Femur (tissue), 1 donor: ENCODE results near the gene PRM3.

ENCODE experiments used
- DNase-seq: peaks from one replicate; pipeline ENCODE4 v3.0.0-alpha.2; 2017

PRM3 gene

GRCh38 chr16:11280616-11281522, 7.4 kb upstream of the PRM3 start, which contains the start of gene PRM1:
Gene PRM1, minus strand, starts transcription at chr16:11281330. Its CDS starts 92 bp downstream, at chr16:11281238.
- DNase-seq = no peak

DNA sequence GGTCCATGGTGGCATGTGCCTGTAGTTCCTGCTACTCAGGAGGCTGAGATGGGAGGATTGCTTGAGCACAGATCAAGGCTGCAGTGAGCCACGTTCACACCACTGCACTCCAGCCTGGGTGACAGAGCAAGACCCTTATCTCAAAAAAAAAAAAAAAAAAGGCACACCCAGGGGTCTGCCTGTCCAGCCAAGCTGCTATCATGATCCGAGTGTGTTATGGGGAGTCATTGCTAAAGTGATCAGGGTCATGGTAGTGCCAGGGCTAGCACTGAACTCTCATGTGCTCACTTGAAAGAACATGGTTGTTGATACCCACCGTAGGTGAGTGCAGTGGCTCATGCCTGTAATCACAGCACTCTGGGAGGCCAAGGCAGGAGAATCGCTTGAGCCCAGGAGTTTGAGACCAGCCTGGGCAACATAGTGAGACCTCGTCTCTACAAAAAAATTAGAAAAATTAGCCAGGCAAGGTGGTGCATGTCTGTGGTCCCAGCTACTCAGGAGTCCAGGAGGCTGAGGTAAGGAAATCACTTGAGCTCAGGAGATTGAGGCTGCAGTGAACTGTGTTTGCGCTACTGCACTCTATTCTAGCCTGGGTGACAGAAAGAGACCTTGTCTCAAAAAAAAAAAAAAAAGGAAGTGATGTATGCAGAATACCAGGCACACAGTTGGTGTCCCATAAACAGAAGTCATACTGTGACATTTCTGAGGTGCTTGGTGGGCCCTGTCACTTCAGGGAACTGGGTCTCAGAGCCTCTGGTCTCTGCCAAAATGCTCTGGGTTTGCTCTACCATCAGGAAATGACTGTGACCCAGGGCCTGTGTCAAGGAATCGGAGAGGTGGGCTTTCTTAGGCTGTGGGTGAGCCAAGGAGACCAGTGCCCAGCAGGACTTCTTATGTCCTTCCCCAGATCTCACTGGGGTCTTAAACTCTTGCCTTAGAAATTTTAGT, 5.5 kb upstream of the PRM3 start:
- DNase-seq = no peak

- DNase-seq = no peak
These were observed 4.3 kb upstream of the PRM3 start for GRCh38 chr16:11277607-11278337.

DNA sequence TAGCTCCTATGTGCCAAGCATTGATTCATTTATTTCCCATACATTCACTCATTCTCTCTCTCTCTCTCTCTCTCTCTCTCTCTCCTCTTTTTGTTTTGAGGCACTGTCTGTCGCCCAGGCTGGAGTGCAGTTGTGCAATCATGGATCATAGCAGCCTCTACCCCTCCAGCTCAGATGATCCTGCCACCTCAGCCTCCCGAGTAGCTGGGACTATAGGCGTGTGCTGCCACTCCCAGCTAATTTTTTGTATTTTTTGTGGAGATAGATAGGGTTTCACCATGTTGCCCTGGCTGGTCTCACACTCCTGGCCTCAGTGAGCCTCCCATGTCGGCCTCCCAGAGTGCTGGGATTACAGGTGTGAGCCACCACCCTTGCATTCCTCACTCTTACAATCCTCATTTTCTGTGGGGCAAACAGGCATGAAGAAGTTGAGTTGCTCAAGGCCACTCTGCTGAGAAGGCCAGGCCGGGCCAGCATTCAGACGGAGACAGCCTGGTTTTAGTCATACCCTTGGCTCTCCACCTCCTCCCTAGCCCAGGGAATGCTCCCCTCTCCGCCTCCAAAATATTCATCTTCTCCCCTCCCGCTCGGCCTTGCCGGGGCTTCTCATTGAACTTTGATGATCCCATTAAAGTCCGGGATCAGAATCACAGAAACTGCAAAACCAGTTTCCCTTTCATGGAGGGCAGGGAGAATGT, 3.6 kb upstream of the PRM3 start:
- DNase-seq = no peak

DNA sequence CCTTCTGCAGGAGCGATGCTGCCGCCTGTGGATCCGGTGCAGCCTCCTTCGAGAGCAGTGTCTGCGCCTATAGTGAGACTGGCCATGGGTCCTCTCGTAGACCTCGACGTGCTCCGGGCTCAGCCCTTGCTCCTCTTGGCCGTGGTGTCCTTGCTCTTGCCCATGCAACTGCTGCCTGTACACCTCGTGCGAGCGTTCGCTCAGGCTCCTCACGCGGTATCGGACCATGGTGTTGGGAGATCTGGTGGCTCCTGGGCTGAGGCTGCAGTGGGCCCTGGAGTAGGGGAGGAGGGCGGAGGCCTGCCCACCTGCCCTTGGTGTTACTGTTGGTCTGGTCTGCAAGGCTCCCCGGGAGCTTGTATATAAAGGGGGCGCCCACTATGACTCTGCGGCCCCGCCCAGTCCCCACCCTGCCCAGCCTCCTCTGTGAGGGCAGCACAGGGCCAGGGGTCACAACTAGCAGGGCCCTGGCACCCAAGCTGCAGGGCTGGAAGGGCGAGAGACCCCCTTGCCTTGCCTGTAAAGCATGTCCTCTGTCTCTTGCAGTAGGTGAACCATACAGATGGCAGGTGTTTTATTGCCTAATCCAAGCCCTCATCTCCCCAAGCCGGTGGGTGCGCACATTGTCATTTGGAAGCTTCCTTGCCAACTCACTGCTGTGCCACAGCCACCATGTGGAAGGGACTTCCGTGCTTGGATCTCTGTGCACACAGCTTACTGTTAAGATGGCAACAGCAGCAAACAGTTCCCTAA, 2.9 kb upstream of the PRM3 start, which contains the start of gene PRM2:
Gene PRM2 (minus strand): TSS at position 338 of the 753 bp plus-strand sequence. CDS start 110 bp downstream, at position 228.
- DNase-seq = no peak

- DNase-seq = no peak
These were observed 1.5 kb upstream of the PRM3 start for GRCh38 chr16:11274964-11275363.

GRCh38 chr16:11273721-11274324, 394 bp upstream of the PRM3 start:
- no peak for DNase-seq

DNA sequence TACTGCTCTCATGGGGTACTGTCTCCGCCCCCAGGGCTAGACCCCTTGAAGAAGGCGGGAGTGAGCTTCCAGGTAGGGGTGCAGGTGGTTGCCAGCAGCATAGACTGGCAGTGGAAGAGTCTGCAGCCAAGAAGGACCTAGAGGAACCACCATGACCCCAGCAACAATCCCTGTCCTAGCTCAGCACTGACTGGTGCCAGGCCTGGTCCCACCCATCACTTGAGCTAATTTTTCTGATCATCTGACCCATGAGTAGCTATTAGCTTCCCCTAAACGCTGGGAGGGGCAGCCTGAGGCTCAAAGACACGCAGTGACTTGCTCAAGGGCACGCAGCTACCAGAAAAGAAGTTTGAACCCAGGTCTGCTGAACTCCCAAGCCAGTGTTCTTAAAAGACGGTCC, 945 bp downstream of the PRM3 start:
- DNase-seq = no peak

DNA sequence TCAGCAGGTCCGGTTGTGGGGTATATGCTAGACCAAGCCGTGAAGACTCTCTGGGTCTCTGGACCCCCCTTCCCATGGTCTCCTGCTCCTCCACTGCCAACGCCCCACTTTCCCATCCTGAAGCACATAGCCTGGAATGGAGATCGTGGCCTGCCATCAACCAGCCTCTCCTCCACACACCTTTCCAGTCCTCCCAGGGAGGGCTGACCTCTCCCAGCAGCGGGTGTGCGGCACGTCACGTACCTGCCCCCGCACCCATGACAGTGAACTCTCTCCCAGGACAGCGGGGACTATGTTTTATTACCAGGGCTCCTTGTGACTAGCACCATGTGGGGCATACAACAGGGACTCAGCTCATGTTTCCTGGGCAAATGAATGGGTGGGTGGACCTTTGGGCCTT, 1.8 kb downstream of the PRM3 start:
- no peak for DNase-seq

- DNase-seq = no peak
These were observed 2.7 kb downstream of the PRM3 start for GRCh38 chr16:11270602-11271162.

- DNase-seq = no peak
These were observed 4.5 kb downstream of the PRM3 start, which contains the start of gene TNP2 for GRCh38 chr16:11268921-11269375. Gene TNP2, minus strand, starts transcription at chr16:11269325. Its CDS starts 63 bp downstream, at chr16:11269262.

DNA sequence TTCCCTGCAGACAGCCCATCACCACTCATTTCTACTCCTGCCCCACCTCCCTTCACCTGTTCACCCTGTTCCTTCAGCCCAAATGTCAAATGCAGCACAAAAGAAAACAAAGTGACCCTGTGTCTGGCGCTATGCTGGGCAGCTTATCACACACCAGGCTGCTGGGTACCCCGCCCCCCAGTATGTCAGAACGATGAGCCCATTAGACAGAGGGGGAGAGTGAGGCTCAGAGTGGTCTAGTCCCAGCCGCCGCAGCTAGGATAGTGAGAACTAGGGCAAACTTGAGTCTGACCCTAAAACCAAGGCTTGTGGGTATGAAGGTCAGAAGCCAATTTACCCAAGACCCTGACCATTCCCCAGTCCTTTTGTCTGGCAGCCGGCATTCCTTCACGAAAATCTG, 8.3 kb downstream of the PRM3 start:
- DNase-seq = no peak

DNA sequence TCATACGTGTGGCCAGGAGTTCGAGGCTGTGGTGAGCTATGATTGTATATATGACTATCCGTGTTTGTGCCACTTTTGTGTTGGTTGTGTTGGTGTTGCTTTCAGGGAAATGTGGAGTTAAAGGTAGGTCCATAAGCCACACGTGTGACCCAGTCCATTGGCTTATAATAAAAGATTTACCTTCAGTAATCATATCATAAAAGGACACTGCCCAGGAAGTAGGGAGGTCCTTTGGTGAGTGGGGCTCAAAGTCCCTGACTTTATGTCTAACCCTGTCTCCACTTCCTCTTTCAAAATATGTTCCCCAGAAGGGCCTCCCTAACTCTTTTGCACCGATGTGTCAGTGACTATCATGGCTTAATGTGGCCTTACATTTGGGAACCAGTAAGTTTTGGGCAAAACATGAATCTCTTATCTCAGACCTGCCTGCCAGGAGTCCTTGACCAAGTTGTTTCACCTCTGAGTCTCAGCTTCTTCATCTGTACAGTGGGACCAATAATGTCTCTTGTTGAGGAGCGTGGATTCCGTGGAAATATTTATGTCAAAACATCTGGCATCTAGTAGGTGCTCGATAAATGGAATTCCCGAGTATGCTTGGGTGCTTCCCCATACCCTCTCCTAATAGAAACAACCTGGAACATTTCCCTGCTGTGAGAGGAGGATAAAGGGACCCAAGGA, 9.1 kb downstream of the PRM3 start:
- no peak for DNase-seq

GRCh38 chr16:11263737-11264136, 9.7 kb downstream of the PRM3 start:
- no peak for DNase-seq

DNA sequence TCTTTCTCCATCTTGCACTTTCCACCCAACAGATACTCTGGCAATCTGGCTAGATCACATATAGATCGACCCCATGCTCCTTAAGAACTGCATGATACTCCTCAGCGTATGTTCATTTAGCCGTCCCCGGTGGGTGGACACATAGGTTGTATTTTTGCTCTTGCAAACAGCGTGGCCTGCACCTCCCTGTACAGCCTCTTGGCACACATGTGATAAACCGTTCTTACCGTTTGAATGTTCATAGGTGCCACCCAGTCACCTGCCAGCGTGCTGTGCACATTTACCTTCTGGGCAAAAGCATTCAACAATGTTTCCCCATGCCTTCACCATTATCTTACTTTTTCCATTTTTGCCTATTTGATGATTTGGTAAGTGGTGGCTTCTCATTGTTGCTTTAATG, 10.5 kb downstream of the PRM3 start:
- no peak for DNase-seq

DNA sequence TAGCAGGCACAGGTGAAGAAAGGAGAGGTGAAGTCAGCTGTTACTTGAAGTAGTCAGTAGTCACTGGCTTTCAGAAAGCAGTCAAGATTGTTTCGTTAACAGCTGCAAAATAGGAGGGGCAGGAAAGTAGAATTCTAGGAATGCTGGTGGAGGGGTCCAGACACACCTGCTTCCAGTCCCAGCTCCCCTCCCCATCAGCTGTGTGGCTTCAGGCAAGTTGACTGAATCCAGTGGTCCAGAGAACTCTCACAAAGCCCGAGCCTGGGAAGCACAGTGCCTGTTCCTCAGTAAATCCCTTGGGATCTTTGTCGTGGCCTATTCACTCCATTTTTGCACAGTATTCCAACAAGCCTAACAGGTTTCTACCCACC, 12.8 kb downstream of the PRM3 start:
- DNase-seq = no peak

DNA sequence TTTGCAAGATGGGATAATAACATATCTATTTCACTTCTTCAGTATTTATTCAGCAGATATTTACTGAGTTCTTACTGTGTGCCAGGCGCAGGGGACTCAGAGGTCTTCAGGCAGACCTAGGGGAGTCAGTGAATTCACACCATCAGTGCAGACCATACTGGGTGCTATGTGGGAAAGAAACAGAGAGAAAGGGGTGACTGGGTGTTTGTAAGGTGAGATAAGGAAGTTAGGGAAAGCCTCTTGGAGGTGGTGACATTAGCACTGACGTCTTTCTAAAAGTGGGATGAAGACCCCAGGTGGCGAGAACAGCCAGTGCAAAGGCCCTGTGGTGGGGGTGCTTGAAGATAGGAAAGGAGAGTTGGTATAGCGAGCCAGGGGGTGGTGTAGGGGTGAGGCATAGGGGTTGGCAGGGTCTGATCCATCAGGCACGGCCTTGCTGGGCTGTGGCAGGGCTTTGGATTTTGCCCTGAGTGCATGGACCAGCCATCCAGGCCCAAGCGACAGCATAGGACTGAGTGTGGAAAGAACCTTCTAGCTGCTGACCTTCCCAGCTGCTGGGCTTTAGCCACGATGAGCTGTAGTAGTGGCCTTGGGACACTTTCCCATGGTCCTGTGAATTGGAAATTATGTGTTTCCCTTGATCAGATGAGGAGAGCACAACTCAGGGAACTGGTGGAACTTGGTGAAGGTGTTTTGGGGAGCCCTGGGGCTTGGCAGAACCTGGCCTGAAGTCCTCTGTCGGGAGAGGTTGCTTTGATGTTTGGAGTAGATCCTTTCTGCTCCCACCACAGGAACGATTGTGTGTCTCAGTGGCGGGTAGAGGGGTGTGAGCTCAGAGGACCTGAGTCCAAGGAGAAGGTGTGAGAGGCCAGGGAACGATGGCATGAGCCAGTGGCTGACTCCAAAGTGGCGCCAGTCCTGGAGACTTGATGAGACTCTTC, 13.5 kb downstream of the PRM3 start:
- no peak for DNase-seq
